NOMO-1 treated with dmso at 0.1 percent for 144 hours (cell line): ENCODE data around the gene MALSU1.

ENCODE experiments used
- DNase-seq: peaks from one replicate; lab custom pipeline; 2025; ENCODE audit not compliant: unreplicated experiment; lab: John Stamatoyannopoulos, UW

Gene MALSU1

DNA sequence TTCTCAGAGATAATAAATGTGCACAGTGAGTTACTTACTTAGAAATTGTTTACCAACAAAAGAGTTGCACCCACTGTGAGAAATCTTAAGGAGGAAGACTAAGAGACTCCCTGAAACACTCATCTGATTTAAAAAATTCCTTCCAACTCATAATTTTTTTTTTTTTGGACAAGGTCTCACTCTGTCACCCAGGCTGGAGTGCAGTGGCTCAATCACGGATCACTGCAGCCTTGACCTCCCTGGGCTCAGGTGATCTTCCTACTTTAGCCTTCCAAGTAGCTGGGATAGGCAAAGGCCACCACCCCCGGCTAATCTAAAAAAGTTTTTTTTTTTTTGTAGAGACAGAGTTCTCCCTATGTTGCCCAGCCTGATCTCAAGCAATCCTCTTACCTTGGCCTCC, 36.0 kb downstream of the MALSU1 start:
- DNase-seq, result no peak

DNA sequence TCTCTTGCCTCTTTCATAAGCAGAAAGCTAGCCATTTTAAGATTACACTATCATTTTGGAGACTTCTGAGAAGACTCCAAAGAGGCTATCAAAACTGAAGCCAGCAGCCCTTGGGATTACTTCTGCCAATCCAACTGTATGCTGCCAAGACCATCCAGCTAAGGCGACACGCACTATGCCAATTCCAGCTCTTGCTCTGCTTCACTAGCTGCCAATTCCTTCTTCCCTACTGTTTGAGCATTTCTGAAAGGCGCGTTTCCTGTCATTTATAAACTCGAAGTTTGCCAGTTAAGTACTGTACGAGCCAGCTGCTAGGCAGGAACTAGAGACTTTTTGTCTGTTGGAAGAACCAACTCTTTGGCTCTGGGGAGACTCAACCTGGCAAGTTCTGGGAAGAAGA, 36.5 kb downstream of the MALSU1 start:
- DNase-seq, result no peak

DNA sequence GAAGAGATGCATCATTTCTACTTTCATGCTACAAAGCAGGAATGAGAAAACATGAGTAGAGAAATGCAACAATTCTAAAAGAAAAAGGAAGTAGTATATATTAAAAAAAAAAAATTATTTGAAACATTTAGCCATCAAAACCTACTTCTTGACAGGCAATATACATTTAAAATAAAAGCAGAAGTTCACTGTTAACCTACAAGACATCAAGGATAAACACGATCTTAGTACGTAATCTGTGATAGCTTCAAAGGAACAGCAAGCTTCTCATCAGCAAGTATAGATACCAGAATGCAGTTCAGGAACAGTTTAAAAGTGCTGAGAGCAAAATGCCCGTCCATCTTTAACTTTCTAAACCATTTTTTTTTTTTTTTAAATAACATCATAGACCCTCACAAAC, 36.9 kb downstream of the MALSU1 start:
- DNase-seq, result no peak

DNA sequence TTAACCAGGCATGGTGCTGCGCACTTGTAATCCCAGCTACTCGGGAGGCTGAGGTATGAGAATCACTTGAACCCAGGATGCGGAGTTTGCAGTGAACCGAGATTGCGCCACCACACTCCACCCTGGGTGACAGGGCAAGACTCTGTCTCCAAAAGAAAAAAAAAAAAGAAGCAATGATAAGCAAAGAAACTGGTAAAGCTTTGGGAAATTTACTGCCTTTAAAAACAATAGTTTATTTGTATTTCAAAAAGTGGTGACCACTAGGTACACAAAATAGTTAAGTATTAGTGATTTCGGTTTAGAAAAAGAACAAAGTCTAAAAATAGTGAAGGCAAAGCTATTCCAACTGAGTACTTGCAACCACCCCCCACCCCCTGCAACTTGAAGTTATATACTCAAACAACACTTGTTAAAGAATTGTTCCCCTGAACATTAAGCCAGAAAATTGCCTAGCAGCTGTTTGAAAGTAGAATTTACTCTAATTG, 37.7 kb downstream of the MALSU1 start:
- DNase-seq, result no peak

DNA sequence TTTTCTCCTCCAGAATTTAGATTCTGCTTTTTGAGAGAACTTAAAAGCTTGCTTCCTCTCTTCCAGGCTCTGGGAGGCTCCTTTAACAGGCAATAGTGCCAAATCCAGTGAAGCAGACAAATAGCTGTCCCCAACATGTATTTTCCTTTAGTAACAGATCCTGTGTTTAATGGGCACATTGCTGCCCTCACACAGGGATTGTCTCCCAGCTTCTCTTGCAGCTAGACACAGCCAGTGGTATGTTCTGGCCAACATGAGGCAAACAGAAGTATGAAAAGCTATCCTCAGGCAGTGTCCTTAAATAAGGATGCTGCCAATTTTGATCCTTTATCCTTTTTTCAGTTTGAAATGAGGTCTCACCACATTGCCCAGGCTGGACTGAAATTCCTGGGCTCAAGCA, 38.2 kb downstream of the MALSU1 start:
- no peak for DNase-seq

DNA sequence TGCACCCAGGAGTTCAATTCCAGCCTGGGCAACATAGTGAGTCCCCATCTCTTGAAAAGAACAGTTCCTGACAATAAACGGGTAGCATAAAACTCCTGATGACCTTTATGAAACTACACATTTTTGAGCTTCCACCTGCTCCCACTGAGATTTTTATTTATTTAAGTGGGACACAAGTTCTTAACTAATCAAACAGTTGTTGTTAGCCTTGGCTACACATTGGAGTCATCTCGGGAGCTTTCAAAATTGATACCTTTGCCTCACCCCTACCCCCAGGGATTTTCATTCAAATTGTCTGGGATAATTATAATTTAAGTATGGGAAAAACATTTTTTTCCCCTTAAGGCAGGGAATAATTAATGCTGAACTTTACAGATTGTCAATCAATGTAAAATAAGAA, 39.3 kb downstream of the MALSU1 start:
- DNase-seq, result no peak

DNA sequence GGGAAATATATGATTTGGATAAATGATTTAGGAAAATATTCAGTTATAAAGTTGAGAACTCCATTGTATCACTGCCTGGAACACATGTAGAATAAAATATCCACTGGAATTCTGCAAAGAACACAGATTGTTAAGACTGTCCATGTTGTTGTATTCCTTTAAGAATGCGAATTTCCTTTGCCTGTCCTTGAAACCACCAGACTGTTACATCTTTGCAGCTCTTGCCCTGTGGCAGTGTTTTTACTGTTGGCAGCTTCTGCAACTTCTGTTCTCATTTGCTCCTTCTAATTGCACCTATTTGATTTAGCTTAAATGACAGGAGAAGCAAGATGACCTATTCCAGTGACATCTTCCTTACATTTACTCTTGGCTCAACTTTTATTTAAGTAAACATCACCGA, 39.7 kb downstream of the MALSU1 start:
- no peak for DNase-seq

DNA sequence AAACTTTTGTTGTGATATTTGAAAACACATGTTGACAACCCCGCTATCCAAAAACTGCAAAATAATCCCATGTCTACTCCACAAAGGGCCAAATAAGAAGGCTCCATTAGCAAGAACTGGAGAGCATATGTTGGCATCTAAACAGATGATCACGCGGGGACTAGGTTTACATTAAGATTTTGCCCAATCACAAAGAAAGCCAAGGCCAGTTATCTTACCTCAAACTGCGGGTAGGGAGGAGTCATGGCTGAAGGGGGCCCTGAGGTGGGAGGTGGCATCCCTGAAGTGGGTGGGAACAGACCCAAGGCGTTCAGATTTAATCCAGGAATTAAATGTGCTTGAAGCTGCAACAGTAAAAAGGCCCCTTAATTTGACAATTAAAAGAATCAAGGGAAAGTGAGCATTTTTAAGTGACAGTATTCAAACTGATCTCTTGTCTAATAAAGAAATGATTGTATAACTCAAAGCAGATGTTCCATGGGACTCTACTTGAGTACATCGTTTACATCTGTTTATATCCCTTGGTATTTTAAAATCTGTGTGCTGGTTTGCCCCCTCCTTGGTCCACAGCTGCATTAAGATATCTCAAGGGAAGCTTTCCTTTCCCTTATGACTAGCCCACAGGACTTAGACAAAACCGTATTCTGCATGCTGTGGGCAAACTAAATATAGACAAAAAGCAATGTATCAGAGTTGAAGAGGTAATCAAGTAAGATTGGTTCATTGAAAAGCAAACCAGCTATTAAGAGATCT, 42.9 kb downstream of the MALSU1 start:
- DNase-seq, result no peak

DNA sequence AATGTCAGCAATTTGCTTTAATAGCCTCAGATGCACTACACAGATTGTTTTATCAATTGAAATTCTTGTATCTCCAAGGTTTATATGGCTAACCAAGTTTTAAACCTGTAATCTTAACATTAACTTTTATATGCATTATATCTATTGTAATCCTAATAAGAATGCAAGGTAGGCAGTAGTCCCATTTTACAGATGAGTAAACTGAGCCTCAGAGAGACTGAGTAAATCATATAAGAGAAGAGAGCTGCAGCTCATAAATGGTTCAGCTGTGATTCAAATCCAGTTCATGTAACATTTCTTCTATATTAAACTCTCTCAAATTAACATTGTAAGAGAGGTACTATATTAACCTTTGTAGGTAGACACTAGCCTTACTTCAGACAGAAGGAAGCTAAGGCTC, 44.0 kb downstream of the MALSU1 start:
- no peak for DNase-seq

DNA sequence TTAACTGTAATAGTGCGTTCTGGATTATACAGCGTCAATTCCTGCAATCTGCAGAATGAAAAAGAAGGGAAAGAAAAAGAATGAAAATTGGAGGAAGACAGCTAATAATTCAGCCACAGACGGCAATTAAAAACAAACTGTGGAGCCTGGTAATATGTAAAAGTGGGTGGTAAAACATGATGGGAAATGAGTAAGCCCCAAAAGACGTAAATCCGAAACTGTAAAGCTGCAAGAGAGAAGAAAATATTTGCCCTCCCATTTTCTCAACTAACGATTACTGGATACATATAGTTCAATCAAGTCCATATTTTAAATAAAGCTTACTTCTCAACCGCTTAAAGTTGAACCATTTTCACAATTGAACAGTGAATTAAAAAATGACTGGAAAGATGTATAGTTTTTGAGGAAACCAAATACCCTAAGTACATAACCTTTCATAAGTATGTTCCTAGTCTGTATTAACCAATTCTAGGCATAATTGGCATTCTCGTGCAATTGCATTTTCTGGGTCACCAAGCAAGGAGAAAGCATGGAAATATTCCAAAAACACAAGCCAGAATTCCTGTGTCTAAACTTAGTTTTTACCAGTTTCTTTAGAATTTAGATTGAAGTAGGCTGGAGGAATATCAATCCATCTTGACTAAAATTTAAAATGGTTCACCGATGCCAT, 44.8 kb downstream of the MALSU1 start:
- no peak for DNase-seq

DNA sequence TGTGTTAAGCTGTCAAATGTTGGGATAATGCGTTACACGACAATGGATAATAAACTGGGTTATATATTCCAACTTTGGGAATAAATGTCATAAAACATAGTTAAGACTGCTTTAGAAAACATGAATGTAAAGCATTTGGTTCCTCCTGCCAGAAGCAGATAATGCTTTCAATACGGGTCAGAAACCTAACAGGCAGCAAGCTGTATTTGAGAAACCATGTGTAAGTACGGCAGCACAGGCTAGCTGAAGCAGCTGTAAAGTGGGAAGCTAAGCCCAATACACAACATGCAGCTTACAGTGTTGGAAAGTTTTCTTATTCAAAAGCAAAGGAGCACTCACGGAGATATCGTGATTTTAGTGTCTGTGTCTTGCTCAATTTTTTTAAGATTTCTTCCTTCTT, 46.5 kb downstream of the MALSU1 start:
- DNase-seq, result no peak

DNA sequence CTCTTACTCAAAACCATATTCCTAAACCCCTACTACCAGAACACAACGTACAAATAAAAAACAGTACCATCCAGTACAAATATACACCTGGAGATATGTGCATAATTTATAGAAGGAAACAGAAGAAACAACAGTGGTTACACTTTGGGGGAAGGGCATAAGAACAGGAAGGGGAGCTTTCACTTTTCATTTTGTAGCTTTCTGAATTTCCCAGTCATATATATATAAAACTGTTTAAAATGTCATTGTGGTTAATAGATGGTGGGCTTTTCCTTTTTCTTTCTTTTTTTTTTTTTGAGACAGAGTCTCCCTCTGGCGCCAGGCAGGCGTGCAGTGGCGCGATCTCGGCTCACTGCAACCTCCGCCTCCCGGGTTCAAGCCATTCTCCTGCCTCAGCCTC, 47.2 kb downstream of the MALSU1 start:
- DNase-seq, result no peak

DNA sequence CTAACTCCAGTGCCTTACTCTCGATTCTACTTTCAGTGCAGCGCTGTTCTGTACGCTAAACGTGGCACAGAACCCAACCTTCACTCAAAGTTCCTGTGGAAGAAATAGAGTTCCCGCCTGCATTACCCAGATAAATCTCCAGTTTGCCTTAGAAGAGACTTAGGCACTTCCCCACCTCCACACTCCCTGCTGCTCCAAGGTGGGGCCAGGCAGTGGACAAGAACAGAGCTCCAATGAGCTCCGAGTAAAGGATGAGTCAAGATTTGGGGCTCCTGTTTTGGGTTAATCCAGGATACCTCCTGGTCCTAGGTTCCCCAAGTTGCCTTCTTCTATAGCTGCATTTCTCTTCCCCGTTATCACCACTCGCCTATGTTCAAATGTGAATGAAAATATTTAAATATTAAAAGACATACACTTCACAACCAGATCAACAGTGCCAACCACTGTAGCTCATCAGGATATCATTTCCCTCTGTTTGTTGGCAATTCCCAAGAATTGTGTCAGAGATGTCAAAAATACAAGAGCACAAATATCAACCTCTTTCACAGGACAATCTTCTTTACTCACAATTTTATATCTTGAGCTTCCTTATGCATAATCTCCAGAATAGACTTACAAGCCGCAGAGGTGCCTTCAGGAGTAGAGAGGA, 48.0 kb downstream of the MALSU1 start:
- no peak for DNase-seq

DNA sequence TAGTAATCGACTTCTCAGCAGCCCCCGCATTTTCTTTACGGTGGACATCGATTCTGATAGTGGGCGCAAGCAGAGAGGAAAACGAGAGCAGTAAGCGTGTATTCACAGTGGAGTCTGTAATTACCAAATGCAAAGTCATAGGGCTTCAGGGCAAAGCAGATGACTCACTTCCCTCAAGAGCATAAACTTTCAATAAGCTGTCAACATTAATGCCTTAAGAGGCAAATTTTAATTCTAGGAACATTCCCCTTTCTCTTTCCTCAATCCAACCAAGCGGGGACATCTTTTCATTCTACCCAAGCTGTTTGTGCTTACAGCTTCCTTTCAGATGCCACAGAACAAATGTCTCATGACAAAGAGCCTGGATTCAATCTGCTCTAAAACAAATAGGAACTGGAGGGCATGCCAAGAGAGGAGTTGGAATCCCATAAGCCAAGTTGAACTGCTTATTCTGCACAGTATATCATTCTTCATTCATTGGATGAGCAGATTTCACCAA, 48.6 kb downstream of the MALSU1 start:
- peak; percentile 30 for DNase-seq

DNA sequence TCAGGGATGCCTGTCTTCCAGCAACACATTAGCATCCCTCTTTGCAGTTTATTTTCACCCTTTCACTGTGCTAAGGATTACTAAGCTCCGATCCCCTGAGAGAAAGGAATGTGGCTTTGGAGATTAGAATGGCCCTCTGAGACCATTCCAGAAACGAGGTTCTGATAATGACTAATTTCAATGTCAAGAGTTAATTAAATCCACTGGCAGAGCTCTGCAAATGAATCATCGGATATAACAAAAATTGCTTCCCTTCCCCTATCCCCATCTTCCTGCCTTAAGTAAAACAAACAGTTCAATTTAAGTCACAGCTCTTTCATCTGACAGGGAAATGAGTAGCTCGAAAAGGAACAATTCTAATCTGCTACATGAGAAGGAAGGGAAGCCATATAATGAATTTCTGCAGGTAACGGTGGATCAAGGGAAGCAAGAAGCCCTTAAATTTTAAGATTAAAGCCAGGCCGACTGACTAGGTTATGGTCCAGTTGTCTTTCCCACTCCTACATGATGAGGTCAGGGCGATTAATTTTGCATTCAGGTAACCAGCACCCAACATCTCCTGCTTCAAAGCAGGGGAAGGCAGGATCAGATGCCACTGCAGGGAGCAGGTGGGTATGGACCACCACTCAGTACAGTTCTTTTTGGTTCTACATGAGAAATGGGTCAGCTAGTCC, 50.5 kb downstream of the MALSU1 start:
- no peak for DNase-seq

DNA sequence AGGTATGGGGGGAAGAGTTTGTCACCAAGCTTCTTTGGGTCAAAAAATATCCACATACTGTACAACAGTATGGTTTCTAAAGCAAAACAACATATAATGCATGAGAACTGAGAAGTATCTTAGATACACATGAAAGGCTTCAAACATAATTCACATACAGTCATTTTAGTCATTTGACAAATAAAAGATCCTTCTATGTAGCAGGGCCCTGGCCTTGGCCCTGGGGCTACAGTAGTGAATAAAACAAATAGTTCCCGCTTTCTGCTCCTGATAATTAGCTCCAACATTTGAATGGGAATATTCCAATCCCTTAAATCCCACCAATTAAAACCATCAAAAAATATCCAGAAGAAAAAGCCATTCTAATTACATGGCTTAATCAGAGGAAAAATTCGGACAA, 51.3 kb downstream of the MALSU1 start:
- no peak for DNase-seq

DNA sequence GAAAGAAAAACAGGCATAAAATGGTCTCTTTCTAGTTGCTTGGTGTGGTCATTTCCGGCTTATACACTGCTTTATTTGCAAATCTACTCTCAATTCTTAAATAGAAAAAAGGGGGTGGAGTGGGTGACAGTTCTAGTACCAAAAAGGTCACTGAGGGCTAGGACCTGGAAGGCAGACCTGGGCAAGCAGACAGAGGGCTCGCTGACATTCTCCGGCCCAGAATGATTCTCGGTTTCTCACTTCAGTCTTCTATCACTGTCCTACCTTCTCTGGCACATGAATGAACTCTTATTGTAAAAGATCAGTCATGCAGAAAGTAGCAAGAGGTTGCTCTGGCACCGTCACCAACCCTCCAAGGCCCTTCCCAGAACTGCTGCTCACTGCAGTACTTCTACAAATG, 54.0 kb downstream of the MALSU1 start:
- DNase-seq, result no peak

DNA sequence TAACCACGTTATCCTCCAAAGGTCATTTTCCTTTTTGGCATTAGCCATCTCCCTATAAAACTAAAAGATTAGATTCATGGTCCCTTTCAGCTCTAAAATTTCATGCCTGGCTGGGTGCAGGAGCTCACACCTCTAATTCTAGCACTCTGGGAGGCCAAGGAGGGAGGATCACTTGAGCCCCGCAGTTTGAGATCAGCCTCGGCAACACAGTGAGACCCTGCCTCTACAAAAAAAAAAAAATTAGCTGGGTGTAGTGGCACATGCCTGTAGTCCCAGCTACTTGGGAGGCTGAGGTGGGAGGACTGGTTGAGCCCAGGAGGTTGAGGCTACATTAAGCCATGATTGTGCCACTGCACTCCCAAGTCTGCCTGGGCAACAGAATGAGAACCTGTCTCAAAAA, 57.0 kb downstream of the MALSU1 start:
- no peak for DNase-seq

DNA sequence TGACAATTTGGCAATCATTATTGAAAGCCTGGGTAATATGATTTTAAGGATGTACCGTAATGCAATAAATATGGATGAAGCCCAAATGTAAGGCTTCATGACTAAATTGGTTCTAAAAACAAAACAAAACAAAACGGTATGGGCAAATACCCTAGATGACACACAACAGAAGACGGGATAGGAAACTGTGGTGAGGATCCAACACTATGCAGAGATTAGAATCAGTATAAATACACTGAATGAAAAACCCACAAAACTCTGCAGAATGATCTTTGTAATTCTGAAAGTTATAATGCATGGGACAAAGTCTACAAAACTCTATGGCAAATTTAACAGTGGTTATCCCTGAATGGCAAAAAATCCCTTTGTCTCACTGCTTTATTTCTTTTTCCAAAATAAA, 57.6 kb downstream of the MALSU1 start:
- no peak for DNase-seq

DNA sequence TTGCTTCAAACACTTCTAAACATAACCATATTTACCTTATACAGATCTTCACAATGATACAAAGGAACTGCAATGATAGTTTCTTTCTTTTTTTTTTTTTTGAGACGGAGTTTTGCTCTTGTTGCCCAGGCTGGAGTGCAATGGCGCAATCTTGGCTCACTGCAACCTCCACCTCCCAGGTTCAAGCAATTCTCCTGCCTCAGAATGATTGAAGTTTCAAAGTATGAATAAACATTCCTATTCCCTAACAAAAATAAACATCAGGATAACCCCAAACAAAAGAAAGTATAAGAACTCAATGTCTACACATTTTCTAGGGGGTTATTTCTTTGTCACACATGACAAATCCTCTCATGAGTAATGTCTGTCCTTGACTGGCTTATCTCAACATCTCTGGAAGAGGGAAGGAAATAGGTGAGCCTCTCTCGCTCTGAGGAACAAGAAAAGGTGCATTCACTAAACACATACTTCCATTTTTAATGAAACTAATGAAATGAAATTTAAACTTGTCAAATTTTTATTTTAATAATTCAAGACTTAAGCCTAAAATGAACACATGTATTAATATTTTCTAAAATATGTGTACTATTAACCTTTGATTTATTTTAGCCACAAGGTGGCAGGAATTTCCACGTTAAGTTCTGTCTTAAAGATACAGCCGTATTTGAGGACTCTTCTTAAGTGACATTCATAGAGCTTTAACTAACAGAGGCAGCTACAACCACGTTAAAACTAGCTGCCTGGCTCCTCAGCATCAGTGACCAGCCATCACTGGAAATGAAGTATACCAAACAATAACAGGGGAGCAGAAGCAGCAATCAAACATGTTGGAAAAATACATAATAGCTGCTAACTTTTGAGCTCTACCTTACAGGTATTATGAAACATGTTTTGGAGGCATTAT, 58.3 kb downstream of the MALSU1 start:
- DNase-seq, result no peak
